HG03097 (cell line): ENCODE data around the gene CTNNA3.
"Not testable (repeated sequence)": the region's sequence is repeated elsewhere in the genome, so short reads cannot be mapped to it uniquely, and the experiment has no call there.

ENCODE experiments used
- ATAC-seq: cut with Tn5 transposase; IDR thresholded peaks from one replicate; pipeline ENCODE4 v1.9.1; 2021; ENCODE audit not compliant: unreplicated experiment, low FRiP score

The CTNNA3 gene

GRCh38 chr10:67606572-67606971 lies 89.4 kb downstream of the CTNNA3 start:
- no peak for ATAC-seq

GRCh38 chr10:67603701-67604100 lies 92.3 kb downstream of the CTNNA3 start:
- ATAC-seq = no peak

GRCh38 chr10:67603086-67603485 lies 92.9 kb downstream of the CTNNA3 start:
- no peak for ATAC-seq

GRCh38 chr10:67602268-67602950 lies 93.6 kb downstream of the CTNNA3 start:
- no peak for ATAC-seq

- no peak for ATAC-seq
Observed at GRCh38 chr10:67599597-67599996, 96.4 kb downstream of the CTNNA3 start.

- no peak for ATAC-seq
Observed at GRCh38 chr10:67596641-67597040, 99.4 kb downstream of the CTNNA3 start.

- ATAC-seq = no peak
Observed at GRCh38 chr10:67587771-67588170, 108.2 kb downstream of the CTNNA3 start.

- no peak for ATAC-seq
Observed at GRCh38 chr10:67575532-67575931, 120.5 kb downstream of the CTNNA3 start.

- ATAC-seq = no peak
Observed at GRCh38 chr10:67573484-67573883, 122.5 kb downstream of the CTNNA3 start.

- ATAC-seq = no peak
Observed at GRCh38 chr10:67571503-67571902, 124.5 kb downstream of the CTNNA3 start.

GRCh38 chr10:67558311-67558710 lies 137.7 kb downstream of the CTNNA3 start:
- not testable (repeated sequence) for ATAC-seq

- no peak for ATAC-seq
Observed at GRCh38 chr10:67553254-67553653, 142.7 kb downstream of the CTNNA3 start.

GRCh38 chr10:67550838-67551402 lies 145.1 kb downstream of the CTNNA3 start:
- no peak for ATAC-seq

GRCh38 chr10:67550046-67550445 lies 145.9 kb downstream of the CTNNA3 start:
- ATAC-seq = no peak

- no peak for ATAC-seq
Observed at GRCh38 chr10:67549390-67549789, 146.6 kb downstream of the CTNNA3 start.

GRCh38 chr10:67541411-67541810 lies 154.6 kb downstream of the CTNNA3 start:
- ATAC-seq = no peak

GRCh38 chr10:67539312-67539711 lies 156.7 kb downstream of the CTNNA3 start:
- no peak for ATAC-seq

GRCh38 chr10:67537906-67538305 lies 158.1 kb downstream of the CTNNA3 start:
- ATAC-seq = no peak

GRCh38 chr10:67533376-67533775 lies 162.6 kb downstream of the CTNNA3 start:
- no peak for ATAC-seq

- ATAC-seq = not testable (repeated sequence)
Observed at GRCh38 chr10:67530990-67531389, 165.0 kb downstream of the CTNNA3 start.

GRCh38 chr10:67527351-67527750 lies 168.6 kb downstream of the CTNNA3 start:
- ATAC-seq = no peak

- no peak for ATAC-seq
Observed at GRCh38 chr10:67521546-67521945, 174.4 kb downstream of the CTNNA3 start.
